Stimulated activated CD4-positive, alpha-beta T cell treated with anti-CD3 and anti-CD28 coated beads, TNF-alpha, amount 100 ng/mL, for 24 hours (primary cell): ENCODE measurements around the gene ITCH.

Source experiments
- DNase-seq, 3 experiments: peaks; one replicate each; pipeline ENCODE4 v3.0.0-alpha.2; 2020; ENCODE audit warnings: low read depth in 3 of 3

ITCH gene

DNA sequence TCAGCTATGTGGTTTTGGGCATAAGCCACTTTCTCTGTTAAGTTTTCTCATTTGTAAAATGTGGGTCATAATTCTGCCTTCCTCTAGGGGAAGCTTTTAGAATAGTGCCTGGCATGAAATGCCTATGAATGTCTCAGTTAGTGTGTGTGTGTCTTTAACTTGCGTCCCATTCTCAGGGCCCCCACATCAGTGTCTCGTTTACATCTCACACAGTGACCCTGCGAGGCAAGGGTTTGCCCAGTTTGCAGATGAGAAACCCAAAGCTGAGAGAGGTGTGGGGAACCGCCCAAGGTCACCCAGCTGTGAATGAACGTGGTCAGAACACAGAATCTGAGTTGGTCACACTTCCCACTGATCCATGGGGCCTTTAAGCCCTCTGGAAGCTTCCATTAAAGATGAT, 167.3 kb downstream of the ITCH start:
- DNase-seq = no peak

DNA sequence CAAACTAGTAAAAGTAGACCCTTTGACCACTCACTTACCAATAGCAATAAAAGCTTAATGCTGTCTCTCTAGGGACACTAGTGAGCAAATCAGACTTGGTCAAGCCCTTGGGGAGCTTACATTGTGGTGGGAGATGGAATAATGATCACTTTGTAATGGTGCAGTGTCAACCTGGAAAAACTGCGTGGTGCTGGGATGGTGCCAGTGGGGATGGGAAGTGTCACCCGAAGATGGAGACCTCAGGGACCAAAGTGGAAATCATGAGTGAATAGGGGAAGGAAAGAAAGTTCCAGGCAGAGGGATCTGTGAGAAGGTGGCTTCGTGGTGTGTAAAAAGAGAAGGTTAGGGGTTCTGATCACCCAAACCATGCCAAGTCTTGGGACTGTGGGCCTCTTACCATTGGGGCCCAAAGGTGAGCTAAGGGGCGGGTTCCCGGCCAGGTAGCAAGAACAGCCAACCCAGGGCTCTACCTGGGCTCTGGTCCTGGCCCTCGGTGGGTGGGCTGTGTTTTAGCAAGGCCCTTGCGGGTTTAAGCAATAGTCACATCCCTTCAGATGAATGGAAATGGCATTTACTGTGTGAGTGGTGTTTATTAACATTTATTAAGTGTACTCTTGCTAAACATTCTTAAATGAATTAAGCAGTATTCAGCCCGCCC, 168.7 kb downstream of the ITCH start:
- DNase-seq = no peak

DNA sequence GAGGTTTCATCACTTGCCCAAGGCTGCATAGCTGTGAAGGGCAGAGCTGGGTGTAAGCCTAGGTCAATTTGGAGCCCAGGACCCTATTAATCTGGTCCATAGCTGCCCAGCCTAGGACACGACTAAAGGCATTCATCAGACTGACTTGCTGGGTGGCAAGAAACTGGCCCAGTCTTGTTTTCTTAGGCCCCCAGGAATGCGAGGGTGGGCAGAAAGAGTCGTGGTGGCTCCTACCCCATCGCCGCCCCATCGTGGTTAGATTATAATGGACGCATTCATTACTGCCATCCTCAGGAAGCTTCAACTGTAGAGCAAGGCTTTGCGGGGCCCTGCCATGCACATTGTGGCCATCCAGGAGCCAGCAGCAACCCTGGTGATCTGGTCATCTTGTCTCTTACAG, 169.2 kb downstream of the ITCH start:
- DNase-seq = no peak

DNA sequence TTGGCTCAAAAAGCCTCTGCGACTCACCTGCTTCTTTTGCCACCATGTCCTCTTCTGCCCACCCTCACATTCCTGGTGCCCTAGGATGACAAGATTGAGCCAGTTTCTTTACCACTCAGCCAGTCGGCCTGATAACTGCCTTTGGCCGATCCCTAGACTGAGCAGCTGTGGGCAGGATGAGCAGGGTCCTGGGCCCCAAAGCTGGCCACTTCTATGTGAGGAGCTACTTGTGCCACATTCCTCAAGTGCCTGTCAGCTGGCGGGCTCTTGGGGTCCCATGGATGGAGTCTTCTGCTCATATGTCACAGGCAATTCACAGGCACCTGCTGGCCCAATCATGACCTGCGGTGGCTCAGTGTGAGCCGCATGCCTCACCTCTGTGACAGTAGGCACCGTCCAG, 169.7 kb downstream of the ITCH start:
- no peak for DNase-seq

DNA sequence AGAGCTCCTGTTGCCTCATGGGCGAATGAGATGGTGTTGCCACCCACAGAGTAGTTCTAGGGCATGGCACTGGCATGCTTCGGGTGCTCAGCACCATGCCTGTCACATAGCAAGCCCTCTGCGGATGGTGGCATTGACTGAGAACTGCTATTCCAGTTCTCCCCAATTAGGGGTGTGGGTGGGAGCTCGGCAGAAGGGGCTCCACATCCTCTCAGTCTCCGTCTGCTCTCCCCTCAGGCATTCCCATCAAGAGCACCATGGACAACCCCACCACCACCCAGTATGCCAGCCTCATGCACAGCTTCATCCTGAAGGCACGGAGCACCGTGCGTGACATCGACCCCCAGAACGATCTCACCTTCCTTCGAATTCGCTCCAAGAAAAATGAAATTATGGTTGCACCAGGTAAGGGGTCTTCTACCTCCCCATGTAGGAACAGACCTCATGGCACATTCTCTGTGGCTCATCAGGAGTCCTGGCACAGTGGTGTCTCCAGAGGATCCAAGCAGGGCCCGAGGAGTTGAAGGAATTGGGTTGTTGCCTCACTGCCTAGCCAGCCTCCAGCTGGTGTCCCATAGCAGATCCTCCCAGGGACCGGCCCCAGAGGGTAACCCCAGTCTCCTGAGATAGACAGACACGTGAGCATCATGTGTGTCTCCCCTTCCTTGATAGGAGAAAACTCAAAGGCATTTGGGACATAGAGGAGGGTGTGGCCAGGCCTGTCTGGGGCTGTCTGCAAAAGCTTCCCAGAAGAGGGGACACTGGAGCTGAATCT, 171.5 kb downstream of the ITCH start:
- DNase-seq = no peak

DNA sequence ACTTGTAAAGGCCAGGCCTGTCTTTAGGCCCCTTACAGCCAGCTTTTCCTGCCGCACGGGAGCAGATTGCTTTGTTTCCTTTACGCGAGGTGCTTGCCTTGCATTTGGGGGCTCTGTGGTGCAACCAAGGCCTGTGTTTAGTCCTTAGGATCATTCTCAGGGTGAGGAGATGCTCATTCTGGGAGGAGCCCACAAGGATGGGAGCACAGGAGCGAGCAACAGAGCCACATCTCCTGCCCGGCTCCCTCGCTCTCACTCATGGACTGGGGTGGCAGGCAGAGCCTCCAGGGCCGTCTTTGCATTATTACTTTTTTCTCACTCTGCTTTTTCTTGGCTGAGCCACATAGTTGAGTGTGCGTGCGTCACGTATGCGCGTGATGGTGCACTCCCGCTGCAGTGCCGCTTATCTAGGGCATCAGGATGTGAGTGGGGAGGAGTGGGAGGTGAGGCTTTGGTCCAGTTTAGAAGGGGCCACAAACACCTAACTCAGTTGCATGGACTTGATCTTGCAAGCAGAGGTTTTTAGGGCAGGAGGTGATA, 172.3 kb downstream of the ITCH start:
- DNase-seq = no peak

DNA sequence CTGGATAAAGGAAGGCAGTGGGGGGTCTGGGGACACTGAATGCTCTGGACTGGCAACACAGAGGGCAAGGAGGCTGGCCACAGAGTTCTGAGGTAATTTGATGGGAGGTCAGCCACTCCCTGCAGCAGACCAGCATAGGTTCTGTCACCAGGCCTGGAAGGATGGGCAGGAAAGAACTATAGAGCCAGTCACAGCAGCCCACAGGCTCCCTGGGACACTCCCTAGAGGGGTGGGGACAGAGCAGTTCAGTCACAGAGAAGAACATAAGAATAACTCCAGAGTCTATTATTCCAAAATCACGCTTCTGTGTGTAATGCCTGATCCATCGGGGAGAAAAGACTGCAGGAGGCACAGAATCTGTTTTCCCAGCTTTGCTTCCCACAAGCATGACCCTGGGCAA, 172.8 kb downstream of the ITCH start:
- no peak for DNase-seq

DNA sequence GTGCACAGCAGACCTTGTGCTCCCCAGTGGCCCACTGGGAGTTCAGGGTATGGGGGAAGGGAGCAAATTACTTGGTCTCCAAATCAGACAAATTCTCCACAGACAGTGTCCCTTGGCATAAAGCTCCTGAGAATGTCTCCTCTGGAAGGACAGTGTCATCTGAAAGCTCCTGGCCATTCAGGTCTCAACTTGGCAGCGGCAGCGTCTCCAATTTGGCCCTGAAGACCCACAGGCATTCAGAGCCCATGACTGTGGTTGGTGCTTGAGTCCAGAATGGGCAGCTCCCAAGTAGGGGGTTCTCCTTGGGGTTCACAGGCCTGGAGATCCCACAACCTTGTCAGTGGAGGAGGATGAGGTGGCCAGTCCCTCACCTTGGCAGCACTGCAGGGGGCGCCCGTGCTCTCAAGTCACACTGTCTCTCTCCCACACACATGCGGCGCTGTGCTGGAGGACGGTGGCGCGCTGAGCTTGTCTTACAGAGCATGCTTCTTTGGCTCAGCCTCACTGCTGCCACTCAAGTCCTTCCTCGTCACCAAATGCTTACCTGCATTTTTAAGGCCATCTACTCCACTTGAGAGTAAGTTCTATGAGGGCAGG, 173.8 kb downstream of the ITCH start:
- DNase-seq = peak in 1 of 3 experiments; percentile 48

DNA sequence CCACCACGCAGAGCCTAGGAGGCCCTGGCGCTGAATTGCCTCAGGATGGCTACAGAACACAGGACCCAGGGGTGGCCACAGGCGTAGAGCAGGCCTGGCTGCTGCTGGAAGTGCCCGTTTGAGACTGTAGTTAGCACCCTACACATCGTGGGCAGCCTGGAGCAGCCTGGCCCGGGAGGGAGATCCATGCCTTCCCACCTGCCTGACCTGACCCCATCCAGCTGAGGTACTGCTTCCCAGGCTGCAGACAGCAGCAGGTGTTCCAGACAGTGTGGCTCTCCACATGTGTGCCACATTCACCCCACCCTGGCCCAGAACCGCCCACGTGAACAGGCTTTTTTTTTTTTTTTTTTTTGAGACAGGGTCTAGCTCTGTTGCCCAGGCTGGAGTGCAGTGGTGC, 174.6 kb downstream of the ITCH start:
- DNase-seq = no peak

DNA sequence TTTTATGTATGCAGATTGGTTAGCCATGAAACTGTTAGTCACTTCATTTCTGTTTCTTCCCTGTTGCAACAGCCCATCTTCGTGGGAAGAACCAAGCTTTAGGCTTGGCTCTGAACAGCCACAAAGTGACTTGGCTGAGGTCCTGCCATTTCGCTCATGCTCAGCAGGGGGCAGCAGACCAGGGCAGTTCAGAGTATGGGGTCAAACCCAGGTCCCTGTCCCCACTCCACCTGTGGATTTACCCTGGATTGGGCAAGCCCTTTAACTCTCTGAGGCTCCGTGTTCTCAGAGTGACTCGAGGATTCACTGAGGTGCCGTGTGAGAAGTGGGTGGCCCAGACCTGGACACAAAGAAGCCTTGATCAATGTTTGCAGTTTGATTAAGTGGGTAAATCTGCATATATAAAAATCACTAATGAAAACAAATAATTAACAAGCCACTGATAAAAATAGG, 175.6 kb downstream of the ITCH start:
- peak in 1 of 3 experiments; percentile 54 for DNase-seq

DNA sequence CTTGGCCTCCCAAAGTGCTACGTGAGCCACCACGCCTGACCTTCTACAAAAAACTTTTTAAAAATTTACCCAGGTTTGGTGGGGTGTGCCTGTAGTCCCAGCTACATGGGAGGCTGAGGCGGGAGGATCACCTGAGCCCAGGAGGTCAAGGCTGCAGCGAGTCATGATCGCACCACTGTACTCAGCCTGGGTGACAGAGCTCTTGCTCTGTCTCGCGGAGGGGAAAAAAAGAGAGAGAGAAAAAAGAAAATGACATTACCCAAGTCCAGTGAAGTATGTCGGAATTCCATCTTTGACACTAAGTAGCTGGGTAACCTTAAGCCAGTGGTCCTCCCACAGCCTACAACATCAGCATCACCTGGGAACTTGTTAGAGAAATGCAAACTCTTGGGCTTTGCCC, 176.7 kb downstream of the ITCH start:
- no peak for DNase-seq

DNA sequence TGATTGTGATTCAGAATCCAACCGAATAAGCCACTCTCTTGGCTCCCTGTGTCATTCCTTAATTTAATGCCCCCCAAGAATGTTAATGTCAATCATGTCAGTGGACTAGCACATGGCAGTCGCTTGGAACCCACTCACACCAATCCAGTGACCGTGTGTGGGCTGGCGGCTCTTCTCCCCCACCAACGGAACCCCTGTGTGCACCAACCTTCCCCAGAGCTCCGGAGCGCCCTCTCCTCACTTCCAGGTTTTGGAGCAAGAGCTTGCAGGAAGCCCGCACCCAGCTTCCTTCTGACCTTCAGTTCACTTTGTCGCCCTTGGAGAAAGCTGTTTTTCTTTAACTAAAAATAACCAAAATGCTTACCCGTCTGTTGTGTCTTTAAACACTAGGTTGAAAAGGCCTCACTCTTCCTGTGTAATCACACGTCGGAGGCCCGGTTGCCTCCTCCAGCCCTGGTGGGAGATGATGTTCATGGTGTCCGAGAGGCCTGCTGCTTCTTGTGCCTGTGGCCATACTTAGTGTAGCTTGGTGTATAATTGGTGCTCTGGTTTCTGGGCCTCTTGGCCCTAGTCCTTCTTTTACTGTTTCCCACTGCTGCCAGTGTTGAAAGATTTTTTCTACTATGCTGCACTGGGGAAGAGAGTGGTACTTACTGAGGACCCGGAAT, 177.7 kb downstream of the ITCH start:
- DNase-seq = no peak

DNA sequence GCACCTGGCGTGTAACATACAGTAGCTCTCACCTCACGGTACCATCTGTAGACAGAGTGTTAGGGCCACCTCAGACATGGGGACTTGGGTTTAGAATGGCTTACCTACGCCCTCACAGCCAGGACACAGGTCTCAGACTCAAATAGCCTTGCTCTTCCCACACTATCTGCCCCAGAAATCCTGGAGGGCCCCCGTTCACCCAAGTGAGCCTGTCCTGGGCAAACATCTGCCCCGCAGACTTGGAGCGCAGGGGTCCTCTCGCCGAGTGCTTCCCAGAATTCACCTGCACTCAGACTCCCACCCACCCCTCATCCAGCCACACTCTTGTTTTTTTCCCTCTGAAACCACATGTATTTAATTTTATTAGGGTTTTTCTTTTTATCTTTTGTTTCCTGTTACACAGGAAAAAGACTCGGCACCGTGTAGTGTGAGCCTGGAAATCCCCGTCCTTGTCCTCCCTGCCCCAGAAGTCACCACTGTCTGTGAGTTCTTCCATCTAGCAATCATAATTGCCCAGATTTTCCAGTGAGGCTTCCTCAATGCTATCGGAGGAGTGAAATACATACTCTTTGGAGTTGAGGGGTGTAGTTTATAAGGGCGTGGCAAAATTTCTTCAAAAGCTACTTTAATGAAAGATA, 178.3 kb downstream of the ITCH start:
- DNase-seq = peak in 1 of 3 experiments; percentile 14

DNA sequence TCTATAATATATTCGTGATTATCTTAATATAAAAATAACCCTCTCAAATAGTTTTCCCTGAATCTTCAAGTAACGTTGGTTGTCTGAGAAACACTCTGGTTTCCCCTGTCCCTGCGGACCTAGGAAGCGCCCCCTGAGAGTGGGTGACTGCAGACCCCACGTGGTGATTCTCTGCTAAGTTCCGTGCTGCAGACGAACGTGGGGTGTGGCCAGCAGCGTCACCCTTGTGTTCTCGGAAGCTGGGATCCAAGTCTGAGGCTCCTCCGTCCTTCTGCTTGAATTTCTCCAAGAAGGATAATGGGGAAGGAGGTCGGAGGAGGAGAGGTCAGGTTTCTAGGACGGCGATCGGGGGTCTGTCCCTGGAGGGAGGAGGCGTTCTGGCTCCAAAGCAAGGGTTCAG, 178.8 kb downstream of the ITCH start:
- DNase-seq = no peak

DNA sequence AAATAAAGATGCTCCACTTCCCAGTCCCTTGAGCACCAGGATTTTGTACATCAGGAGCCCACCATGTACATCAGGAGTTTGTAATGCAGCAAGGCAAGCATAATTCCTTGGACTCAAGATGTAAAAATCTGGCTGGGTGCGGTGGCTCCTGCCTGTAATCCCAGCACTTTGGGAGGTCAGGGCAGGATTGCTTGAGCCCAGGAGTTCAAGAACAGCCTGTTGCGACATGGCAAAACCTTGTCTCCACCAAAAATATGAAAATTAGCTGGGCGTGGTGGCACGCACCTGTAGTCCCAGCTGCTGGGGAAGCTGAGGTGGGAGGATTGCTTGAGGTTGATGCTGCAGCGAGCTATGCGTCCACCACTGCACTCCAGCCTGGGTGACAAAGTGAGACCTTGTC, 179.4 kb downstream of the ITCH start:
- no peak for DNase-seq

DNA sequence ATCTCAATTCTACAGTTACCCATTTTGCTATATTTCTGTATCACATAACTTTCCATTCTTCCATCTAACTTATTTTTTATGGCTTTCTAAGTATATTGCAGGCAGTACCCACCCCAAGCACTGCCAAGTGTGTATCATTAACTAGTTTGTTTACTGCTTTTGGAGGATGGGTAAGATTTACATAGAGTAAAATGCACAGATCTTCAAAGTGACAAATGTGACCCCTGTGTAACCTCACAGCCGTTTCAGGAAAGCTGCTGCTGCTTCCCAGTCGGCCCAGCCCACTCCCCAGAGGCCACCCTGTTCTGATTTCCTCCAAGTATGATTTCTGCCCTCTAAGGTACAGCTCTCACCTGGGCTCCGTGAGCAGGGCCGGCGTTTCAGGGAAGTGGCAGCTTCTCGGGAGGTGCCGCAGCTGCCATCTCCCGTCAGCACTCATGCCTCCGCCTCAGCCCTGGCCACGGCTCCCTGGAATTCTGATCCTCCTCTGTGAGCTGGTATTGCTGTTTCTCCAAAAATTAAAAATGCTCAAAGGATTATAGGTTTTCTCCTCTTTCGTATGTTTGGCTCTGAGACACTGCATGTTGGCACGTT, 180.5 kb downstream of the ITCH start:
- DNase-seq = no peak

DNA sequence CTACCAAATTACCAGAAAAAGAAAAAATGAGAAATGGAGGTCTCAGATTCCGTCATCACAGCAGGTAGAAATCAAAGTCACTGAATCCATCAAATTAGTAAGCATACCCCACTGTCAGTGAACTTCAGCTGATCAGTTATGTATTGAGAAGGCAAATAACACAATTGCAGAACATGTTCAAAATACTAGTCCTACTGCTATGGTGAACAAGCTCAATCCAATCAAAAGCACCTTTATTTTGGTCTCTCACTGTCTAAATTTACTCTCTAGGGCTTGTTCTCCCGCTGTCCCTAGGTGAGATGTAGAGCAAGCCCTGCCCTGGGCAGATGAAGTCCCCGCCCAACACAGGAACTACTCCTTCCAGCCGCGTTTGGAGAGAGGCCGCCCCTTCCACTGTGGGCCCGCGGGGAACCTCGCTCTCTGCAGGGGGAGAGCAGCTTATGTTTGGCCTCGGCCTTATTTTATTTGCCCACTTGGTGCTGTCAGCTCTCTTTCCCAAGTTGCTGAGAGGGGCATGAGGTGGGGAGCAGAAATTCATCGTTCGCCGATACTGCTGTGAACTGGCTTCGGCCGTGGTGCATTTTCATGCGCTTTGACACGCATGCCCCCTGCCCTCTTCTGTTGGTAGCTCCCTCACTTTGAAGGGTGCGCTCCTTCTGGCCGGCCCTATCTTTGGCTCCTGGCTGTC, 181.2 kb downstream of the ITCH start:
- DNase-seq = peak in 1 of 3 experiments; percentile 23

DNA sequence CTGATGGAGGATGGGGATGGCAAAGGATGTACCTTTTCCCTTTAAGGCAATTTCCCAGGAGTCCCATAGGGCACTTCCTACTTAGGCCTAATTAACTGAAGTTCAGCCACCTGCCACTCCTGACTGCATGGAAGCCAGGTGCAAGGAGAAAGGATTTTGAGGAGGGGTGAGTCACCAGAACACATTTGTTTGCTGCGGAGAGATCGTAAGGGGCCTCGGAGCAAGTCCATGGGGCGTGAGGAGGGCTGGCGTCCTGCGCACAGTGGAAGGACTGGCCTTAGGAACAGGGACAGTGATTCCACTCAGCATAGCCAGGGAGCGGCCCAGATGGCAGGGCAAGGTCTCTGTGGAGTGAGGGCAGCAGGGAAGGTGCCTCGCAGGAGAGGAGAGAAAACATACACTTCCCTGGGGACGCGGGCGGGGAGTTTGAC, 183.7 kb downstream of the ITCH start:
- no peak for DNase-seq

DNA sequence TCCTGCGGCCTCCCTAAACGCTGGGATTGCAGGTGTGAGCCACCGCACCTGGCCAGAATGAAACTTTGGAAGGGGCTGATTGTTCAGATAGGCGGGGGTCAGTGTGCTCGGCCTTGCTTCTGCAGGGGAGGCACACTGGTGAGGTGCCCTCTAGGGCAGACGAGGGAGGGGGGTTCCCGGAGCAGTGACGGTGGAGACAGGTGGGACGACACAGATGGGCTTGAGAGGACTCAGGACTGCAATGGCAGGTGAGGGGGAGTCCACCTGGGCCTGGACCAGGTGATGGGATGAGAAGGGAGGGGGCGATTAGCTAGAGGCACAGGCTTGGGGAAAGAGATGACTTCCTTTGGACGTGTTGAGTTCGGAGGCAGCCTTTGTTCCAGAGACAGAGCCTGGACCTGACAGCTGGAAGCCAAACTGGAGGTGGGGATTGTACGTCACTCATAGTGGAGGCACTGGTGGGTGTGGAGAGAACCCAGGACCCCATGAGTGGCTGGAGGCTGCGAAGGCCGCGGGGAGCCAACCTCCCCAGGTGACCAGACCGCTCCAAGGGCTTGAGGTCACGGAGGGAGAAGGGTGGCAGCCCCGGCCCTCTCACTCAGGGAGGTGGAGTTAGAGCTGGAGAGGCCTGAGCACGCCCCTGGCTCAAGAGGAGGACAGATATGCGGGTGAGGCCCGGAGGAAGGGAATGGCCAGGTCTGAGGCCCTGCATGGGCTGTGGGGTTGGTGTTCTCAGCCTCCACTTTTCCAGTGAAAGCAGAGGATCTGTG, 185.0 kb downstream of the ITCH start:
- no peak for DNase-seq
